ENCODE data around the gene CCDC88B. TPM values are rescaled to one million over a fixed set of nuclear protein-coding genes. Genes with fewer than 3 reads are reported as not detected.

The CCDC88B gene
- total RNA-seq, 1 experiment from 2014 or later = 11.2 TPM

- Histone ChIP-seq H2BK5ac (ENCODE audit: insufficient read length, low read length) (no peak overlapping the region), H3K79me1 (ENCODE audit: insufficient read depth, low read depth, low read length, poor library complexity, severe bottlenecking) (no peaks in the 10 kb centered on the region), H2AFZ (ENCODE audit: low read length) (no peak overlapping the region), H3K23me2 (ENCODE audit: insufficient read length, low read depth, low read length, poor library complexity, severe bottlenecking) (peaks cover 15% of the 10 kb centered on the region), H4K8ac (replicated peaks; ENCODE audit: insufficient read length, low read depth, low read length) (no peak overlapping the region), H3K18ac (ENCODE audit: insufficient read length, low read depth, low read length) (no peak overlapping the region), H3K27ac (ENCODE audit: insufficient read length, low read depth, low read length) (no peak overlapping the region), H2BK15ac (ENCODE audit: low read depth, low read length) (no peak overlapping the region), H4K20me1 (ENCODE audit: control insufficient read depth, insufficient read depth, insufficient read length) (no peaks in the 10 kb centered on the region), H3K4me2 (ENCODE audit: insufficient read depth, insufficient read length, low read length) (peak overlapping the region; percentile 2), H3T11ph (ENCODE audit: low read length) (no peak overlapping the region), H2BK120ac (ENCODE audit: low read depth, low read length, poor library complexity, severe bottlenecking) (no peak overlapping the region), H4K5ac (ENCODE audit: insufficient read length, low read depth, low read length) (no peak overlapping the region), H2BK12ac (ENCODE audit: insufficient read length, low read depth, low read length) (no peak overlapping the region), H3K79me2 (ENCODE audit: insufficient read depth, low read length) (no peaks in the 10 kb centered on the region), H4K91ac (ENCODE audit: insufficient read length, low read depth, low read length) (no peak overlapping the region), H3K27me3 (ENCODE audit: insufficient read depth, low read length) (peaks cover 82% of the 10 kb centered on the region), H3K14ac (ENCODE audit: insufficient read depth, low read length) (no peak overlapping the region), H3K4ac (ENCODE audit: low read depth, low read length) (no peak overlapping the region), H2BK20ac (ENCODE audit: low read depth, low read length, poor library complexity, severe bottlenecking) (no peak overlapping the region), H3K9ac (ENCODE audit: extremely low read depth, insufficient read length, low read length) (no peak overlapping the region), H3K56ac (ENCODE audit: insufficient read length, low read depth, low read length) (no peak overlapping the region), H3K23ac (ENCODE audit: insufficient read length, low read depth, low read length) (no peak overlapping the region), H2AK5ac (ENCODE audit: insufficient read length, low read length) (no peak overlapping the region), H3K4me1 (ENCODE audit: insufficient read depth, low read length) (no peaks in the 10 kb centered on the region), H3K9me3 (ENCODE audit: control insufficient read depth, low read depth, low read length) (no peaks in the 10 kb centered on the region)
- H3K27me3 Mint-ChIP-seq (ENCODE audit: low read depth) = peaks cover 99% of the 10 kb centered on the region
- H3K4me3 Mint-ChIP-seq = peak overlapping the region in 1 of 2 experiments; percentile 50; a peak in 1 of 5 replicates
- H3K36me3 Mint-ChIP-seq (ENCODE audit: insufficient read depth in 1 of 3, low read depth in 3 of 3) = peaks cover 0 to 2% (median 0%) of the 10 kb centered on the region in 3 experiments; a peak in 2 of 7 replicates
- peaks cover 0 to 3% of the 10 kb centered on the region in 2 experiments; a peak in 2 of 5 replicates for H3K9me3 Mint-ChIP-seq
- no peak for DNase-seq
- H3K4me1 Mint-ChIP-seq = peaks cover 8 to 25% of the 10 kb centered on the region in 2 experiments; a peak in 3 of 4 replicates
- TF ChIP-seq, protein P1, sequence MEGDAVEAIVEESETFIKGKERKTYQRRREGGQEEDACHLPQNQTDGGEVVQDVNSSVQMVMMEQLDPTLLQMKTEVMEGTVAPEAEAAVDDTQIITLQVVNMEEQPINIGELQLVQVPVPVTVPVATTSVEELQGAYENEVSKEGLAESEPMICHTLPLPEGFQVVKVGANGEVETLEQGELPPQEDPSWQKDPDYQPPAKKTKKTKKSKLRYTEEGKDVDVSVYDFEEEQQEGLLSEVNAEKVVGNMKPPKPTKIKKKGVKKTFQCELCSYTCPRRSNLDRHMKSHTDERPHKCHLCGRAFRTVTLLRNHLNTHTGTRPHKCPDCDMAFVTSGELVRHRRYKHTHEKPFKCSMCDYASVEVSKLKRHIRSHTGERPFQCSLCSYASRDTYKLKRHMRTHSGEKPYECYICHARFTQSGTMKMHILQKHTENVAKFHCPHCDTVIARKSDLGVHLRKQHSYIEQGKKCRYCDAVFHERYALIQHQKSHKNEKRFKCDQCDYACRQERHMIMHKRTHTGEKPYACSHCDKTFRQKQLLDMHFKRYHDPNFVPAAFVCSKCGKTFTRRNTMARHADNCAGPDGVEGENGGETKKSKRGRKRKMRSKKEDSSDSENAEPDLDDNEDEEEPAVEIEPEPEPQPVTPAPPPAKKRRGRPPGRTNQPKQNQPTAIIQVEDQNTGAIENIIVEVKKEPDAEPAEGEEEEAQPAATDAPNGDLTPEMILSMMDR (conservative IDR thresholded peaks at IDR 0.05) = no peak
- no peak overlapping the region for H3K27ac Mint-ChIP-seq
- no CpG with 5 or more reads among the region's 34 CpGs for WGBS (ENCODE audit: extremely low coverage, insufficient read length, low lambda C conversion rate)
Measured at GRCh38 chr11:64296830-64297698, 42.9 kb upstream of the CCDC88B start.

Measured in H9 (cell line).